SU-DHL-6 (cell line): ENCODE results near the gene ZNF658.
"Not testable (repeated sequence)": the region's sequence is repeated elsewhere in the genome, so short reads cannot be mapped to it uniquely, and the experiment has no call there.

Experiments
- H2AFZ ChIP-seq: fragments of 200-600 bp; sonication (generic); 2 replicates; pipeline ENCODE4 v1.6.1; 2014; ENCODE audit warnings: low read depth, mild to moderate bottlenecking, moderate library complexity, mixed read lengths, antibody characterized with exemption, low read length; ENCODE audit not compliant: severe bottlenecking
- H3F3A ChIP-seq: fragments of 200-600 bp; shearing (Covaris generic); 2 replicates; pipeline ENCODE4 v1.6.0; 2016; ENCODE audit warnings: antibody characterized with exemption, mild to moderate bottlenecking; ENCODE audit not compliant: insufficient read depth
- H3K27ac ChIP-seq: fragments of 200-600 bp; sonication (generic); 2 replicates; pipeline ENCODE4 v1.5.1; 2016; ENCODE audit warnings: low read depth, mild to moderate bottlenecking, low read length, moderate library complexity, mixed read lengths
- H3K27me3 ChIP-seq: fragments of 200-600 bp; sonication (generic), shearing (Covaris generic); 2 replicates; pipeline ENCODE4 v1.6.0; 2014; ENCODE audit warnings: mild to moderate bottlenecking, low read length
- H3K36me3 ChIP-seq: fragments of 200-600 bp; sonication (generic); 2 replicates; pipeline ENCODE4 v1.6.1; 2014; ENCODE audit warnings: mild to moderate bottlenecking, low read length, mixed read lengths
- H3K4me2 ChIP-seq: fragments of 300-600, 200-600 bp; shearing (Covaris generic), sonication (generic); 2 replicates; pipeline ENCODE4 v1.6.0; 2014; ENCODE audit warnings: low read length, low read depth, mild to moderate bottlenecking; ENCODE audit not compliant: poor library complexity, severe bottlenecking
- H3K4me3 ChIP-seq: fragments of 200-600 bp; sonication (generic); 2 replicates; pipeline ENCODE4 v1.5.1; 2014; ENCODE audit warnings: antibody characterized with exemption, low read length, mild to moderate bottlenecking, mixed read lengths; ENCODE audit not compliant: insufficient read depth, poor library complexity, severe bottlenecking
- H3K79me2 ChIP-seq: fragments of 200-600 bp; sonication (generic); 2 replicates; pipeline ENCODE4 v1.6.1; 2014; ENCODE audit warnings: mild to moderate bottlenecking, low read length, moderate library complexity; ENCODE audit not compliant: insufficient read depth
- H3K9ac ChIP-seq: fragments of 200-600 bp; sonication (generic); 2 replicates; pipeline ENCODE4 v1.7.0; 2014; ENCODE audit warnings: mild to moderate bottlenecking, low read length
- H3K9me2 ChIP-seq: fragments of 200-600 bp; sonication (generic); replicated peaks from 2 replicates; pipeline ENCODE4 v1.6.1; 2014; ENCODE audit warnings: low read length; ENCODE audit not compliant: insufficient read depth
- H3K9me3 ChIP-seq: fragments of 200-600 bp; sonication (generic); 2 replicates; pipeline ENCODE4 v1.6.1; 2014; ENCODE audit warnings: low read length, mixed read lengths; ENCODE audit not compliant: insufficient read depth
- H4K20me1 ChIP-seq: fragments of 200-600 bp; sonication (generic); 2 replicates; pipeline ENCODE4 v1.6.1; 2014; ENCODE audit warnings: low read depth, mild to moderate bottlenecking, antibody characterized with exemption, low read length, moderate library complexity, mixed read lengths

The ZNF658 gene

GRCh38 chr9:66900490-66901131, at the start of gene ZNF658:
Gene ZNF658, plus strand, starts transcription at chr9:66900725. Its CDS starts 2,837 bp downstream, at chr9:66903562.
- peak within 1 kb of the TSS; percentile 59 for H2AFZ ChIP-seq
- H3K27me3 ChIP-seq, H3K79me2 ChIP-seq, H3F3A ChIP-seq, H3K36me3 ChIP-seq, H3K9me2 ChIP-seq, H4K20me1 ChIP-seq, H3K27ac ChIP-seq, H3K9me3 ChIP-seq: not testable (repeated sequence)
- peak within 1 kb of the TSS; percentile 52 for H3K4me2 ChIP-seq
- peak within 1 kb of the TSS; percentile 56 for H3K9ac ChIP-seq
- H3K4me3 ChIP-seq, result peak within 1 kb of the TSS; percentile 47

GRCh38 chr9:66861732-66862131, 38.8 kb upstream of the ZNF658 start:
- not testable (repeated sequence) for H3K4me3 ChIP-seq, H3K27me3 ChIP-seq, H3K9me2 ChIP-seq, H3F3A ChIP-seq, H4K20me1 ChIP-seq, H3K36me3 ChIP-seq, H3K27ac ChIP-seq, H3K4me2 ChIP-seq, H3K79me2 ChIP-seq, H3K9ac ChIP-seq, H2AFZ ChIP-seq, H3K9me3 ChIP-seq

GRCh38 chr9:66868660-66869059, 31.9 kb upstream of the ZNF658 start:
- not testable (repeated sequence) for H3K9me2 ChIP-seq, H3F3A ChIP-seq, H3K9me3 ChIP-seq, H3K27me3 ChIP-seq, H3K27ac ChIP-seq, H4K20me1 ChIP-seq, H3K79me2 ChIP-seq, H2AFZ ChIP-seq, H3K4me2 ChIP-seq, H3K9ac ChIP-seq, H3K36me3 ChIP-seq, H3K4me3 ChIP-seq

GRCh38 chr9:66880605-66881004, 19.9 kb upstream of the ZNF658 start:
- not testable (repeated sequence) for H3K9me3 ChIP-seq, H3K9me2 ChIP-seq, H3K9ac ChIP-seq, H3K27me3 ChIP-seq, H3K4me2 ChIP-seq, H3K36me3 ChIP-seq, H3K27ac ChIP-seq, H4K20me1 ChIP-seq, H3K79me2 ChIP-seq, H3K4me3 ChIP-seq, H3F3A ChIP-seq, H2AFZ ChIP-seq

DNA sequence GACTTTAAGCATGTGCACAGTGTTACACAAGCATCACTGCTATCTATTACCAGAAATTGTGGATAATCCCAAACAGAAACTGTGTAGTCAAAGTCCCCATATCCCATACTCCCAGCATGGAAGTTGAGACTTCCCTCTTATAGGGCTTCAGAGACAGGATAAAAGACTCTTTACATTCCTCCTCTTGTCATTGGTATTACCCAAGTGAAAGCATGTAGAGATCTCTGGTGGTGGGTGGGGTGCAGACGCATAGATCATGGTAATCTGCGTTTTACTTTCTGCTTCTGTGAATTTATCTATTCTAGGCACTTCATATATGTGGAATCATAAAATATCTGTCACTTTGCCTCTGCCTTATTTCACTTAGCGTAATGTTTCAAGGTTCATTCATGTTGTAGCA, 18.7 kb upstream of the ZNF658 start:
- H3K9me2 ChIP-seq, H3K36me3 ChIP-seq, H2AFZ ChIP-seq, H4K20me1 ChIP-seq, H3K4me3 ChIP-seq, H3K27ac ChIP-seq, H3K79me2 ChIP-seq, H3F3A ChIP-seq, H3K4me2 ChIP-seq, H3K27me3 ChIP-seq, H3K9me3 ChIP-seq, H3K9ac ChIP-seq: not testable (repeated sequence)

- not testable (repeated sequence) for H3K9me3 ChIP-seq, H3F3A ChIP-seq, H3K27me3 ChIP-seq, H3K79me2 ChIP-seq, H3K4me3 ChIP-seq, H3K9me2 ChIP-seq, H3K4me2 ChIP-seq, H3K9ac ChIP-seq, H2AFZ ChIP-seq, H3K27ac ChIP-seq, H4K20me1 ChIP-seq, H3K36me3 ChIP-seq
Measured at GRCh38 chr9:66890334-66890733, 10.2 kb upstream of the ZNF658 start.

DNA sequence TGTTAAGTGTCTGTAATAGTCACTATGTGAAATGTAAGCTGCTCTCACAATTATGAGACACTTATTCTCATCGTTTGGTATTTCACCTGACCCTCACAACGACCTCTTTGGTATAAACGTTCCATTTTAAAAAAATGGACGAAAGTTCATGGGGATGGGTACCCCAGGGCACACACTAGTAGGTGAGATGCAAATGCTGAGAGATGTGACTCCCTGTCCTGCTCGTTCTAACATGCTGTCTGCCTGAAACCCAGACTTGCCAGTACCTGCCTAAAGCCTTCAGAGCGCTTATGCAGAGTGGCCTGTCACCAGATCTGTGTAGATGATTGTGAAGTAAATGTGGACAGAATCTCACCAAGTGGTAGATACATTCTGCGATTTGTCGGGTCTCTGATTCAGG, 616 bp downstream of the ZNF658 start:
- H3K9me2 ChIP-seq, result not testable (repeated sequence)

GRCh38 chr9:66909560-66909959, 9.0 kb downstream of the ZNF658 start:
- H3K79me2 ChIP-seq, H3K36me3 ChIP-seq, H3K9me2 ChIP-seq, H3K4me3 ChIP-seq, H4K20me1 ChIP-seq, H3K27ac ChIP-seq, H2AFZ ChIP-seq, H3K9ac ChIP-seq, H3F3A ChIP-seq, H3K4me2 ChIP-seq, H3K9me3 ChIP-seq, H3K27me3 ChIP-seq: not testable (repeated sequence)

More for the DNA sequence above, 616 bp downstream of the ZNF658 start:
- not testable (repeated sequence) for H3K9me3 ChIP-seq, H3K79me2 ChIP-seq, H3K36me3 ChIP-seq, H4K20me1 ChIP-seq, H3F3A ChIP-seq, H3K27ac ChIP-seq, H2AFZ ChIP-seq, H3K27me3 ChIP-seq
- peak overlapping the region; percentile 52 for H3K4me2 ChIP-seq
- H3K4me3 ChIP-seq, result peak overlapping the region; percentile 47
- H3K9ac ChIP-seq, result peak overlapping the region; percentile 56
